Measurements from ENCODE around the gene C2orf49. TPM values are rescaled to one million over a fixed set of nuclear protein-coding genes. Genes with fewer than 3 reads are reported as not detected.

Gene C2orf49
- total and polyA plus RNA-seq, 9 of the 15 experiments (the other 6 are each of a cell fraction or from before 2014, with no cell fraction given) = 17.9 to 38.2 (median 25.6) TPM

DNA sequence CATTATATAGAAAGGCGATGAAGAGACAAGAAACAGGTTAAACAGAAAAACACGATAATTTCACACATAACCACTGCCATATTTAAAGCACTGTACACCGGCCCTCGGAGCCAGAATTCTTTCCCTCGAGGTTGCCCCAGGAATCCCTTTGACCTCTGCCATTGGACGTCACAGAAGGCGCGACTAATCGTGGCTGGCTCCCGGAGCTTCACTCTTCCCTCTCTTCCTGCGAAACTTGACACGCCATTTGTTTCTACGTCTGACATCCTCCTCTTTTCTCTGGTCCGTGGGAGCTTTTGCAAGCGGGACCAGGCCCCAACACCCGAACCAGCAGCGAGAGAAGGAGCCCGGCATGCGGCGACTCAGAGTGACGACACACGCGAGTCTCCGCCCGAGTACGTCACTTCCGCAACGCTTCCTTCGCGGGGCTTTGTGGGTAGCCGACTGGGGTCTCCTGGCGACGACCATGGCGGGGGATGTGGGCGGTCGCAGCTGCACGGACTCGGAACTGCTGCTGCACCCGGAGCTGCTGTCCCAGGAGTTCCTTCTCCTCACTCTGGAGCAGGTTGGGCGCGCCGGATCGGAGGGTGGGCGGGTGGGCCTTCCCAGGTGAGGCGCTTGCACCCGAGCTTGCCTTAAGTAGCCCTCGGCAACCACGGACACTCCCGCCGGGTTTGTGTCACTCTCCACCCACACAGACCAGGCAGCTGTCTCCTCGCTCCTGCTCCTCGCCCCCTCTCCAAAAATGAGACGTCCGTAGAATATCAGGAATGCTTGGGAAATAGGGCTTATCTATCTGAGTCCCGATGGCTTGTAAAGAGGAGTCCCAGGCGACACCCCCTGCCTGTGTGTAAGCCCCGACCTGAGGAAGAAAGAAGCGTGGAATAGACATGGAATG is at the start of gene C2orf49 (continued):
- peak; percentile 100 for TF ChIP-seq MTA1 (IDR thresholded peaks at IDR 0.05; ENCODE audit: borderline replicate concordance)
- TF ChIP-seq ID3 (CRISPR knock-in tag; IDR thresholded peaks at IDR 0.05) = no peak
- TF ChIP-seq ID3 (tag; IDR thresholded peaks at IDR 0.05) = peak; percentile 77
- TF ChIP-seq, protein P1, sequence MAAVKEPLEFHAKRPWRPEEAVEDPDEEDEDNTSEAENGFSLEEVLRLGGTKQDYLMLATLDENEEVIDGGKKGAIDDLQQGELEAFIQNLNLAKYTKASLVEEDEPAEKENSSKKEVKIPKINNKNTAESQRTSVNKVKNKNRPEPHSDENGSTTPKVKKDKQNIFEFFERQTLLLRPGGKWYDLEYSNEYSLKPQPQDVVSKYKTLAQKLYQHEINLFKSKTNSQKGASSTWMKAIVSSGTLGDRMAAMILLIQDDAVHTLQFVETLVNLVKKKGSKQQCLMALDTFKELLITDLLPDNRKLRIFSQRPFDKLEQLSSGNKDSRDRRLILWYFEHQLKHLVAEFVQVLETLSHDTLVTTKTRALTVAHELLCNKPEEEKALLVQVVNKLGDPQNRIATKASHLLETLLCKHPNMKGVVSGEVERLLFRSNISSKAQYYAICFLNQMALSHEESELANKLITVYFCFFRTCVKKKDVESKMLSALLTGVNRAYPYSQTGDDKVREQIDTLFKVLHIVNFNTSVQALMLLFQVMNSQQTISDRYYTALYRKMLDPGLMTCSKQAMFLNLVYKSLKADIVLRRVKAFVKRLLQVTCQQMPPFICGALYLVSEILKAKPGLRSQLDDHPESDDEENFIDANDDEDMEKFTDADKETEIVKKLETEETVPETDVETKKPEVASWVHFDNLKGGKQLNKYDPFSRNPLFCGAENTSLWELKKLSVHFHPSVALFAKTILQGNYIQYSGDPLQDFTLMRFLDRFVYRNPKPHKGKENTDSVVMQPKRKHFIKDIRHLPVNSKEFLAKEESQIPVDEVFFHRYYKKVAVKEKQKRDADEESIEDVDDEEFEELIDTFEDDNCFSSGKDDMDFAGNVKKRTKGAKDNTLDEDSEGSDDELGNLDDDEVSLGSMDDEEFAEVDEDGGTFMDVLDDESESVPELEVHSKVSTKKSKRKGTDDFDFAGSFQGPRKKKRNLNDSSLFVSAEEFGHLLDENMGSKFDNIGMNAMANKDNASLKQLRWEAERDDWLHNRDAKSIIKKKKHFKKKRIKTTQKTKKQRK (IDR thresholded peaks at IDR 0.05; ENCODE audit: borderline replicate concordance, low read depth, low read length) = no peak
- TF ChIP-seq NELFE (IDR thresholded peaks at IDR 0.05; ENCODE audit: insufficient read depth, insufficient read length) = no peak
- TF ChIP-seq NFE2L1 (tag; IDR thresholded peaks at IDR 0.05; ENCODE audit: borderline replicate concordance, low read depth) = no peak
- no peak; a peak in 1 of 4 replicates for TF ChIP-seq TRIM24 (IDR thresholded peaks at IDR 0.05)
- TF ChIP-seq ELF2 (CRISPR knock-in tag; IDR thresholded peaks at IDR 0.05) = no peak
- TF ChIP-seq JUN (IDR thresholded peaks at IDR 0.05; ENCODE audit: borderline replicate concordance, low read depth, low read length) = peak; percentile 21; the same call in 1 of the 2 replicates
- TF ChIP-seq JUN (CRISPR knock-in tag; IDR thresholded peaks at IDR 0.05; ENCODE audit: borderline replicate concordance) = no peak
- peak; percentile 54; the same call in 1 of the 2 replicates for TF ChIP-seq DMBX1 (CRISPR knock-in tag; IDR thresholded peaks at IDR 0.05; ENCODE audit: borderline replicate concordance)
- TF ChIP-seq BACH1 (tag; IDR thresholded peaks at IDR 0.05) = 0 out of 2 replicates have a peak, but pooled peaks have one; percentile 50
- TF ChIP-seq ESRRA (IDR thresholded peaks at IDR 0.05; ENCODE audit: borderline replicate concordance, low read depth) = peak; percentile 93
- peak; percentile 93 for TF ChIP-seq HLTF (IDR thresholded peaks at IDR 0.05)
- TF ChIP-seq CREM (IDR thresholded peaks at IDR 0.05; ENCODE audit: low read depth) = peak; percentile 99
- TF ChIP-seq ZFX (CRISPR knock-in tag; IDR thresholded peaks at IDR 0.05) = peak; percentile 76
- no peak for TF ChIP-seq COPS2 (conservative IDR thresholded peaks at IDR 0.05)
- TF ChIP-seq NR1H2 (CRISPR knock-in tag; IDR thresholded peaks at IDR 0.05) = no peak
- TF ChIP-seq, protein P2, sequence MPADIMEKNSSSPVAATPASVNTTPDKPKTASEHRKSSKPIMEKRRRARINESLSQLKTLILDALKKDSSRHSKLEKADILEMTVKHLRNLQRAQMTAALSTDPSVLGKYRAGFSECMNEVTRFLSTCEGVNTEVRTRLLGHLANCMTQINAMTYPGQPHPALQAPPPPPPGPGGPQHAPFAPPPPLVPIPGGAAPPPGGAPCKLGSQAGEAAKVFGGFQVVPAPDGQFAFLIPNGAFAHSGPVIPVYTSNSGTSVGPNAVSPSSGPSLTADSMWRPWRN (IDR thresholded peaks at IDR 0.05; ENCODE audit: low read depth) = no peak
- TF ChIP-seq NRF1 (conservative IDR thresholded peaks at IDR 0.05 in 1 of 2, IDR thresholded peaks at IDR 0.05 in 1 of 2) = 0 out of 4 replicates have a peak, but pooled peaks have one; percentile 21 to 25
- TF ChIP-seq L3MBTL2 (IDR thresholded peaks at IDR 0.05) = peak; percentile 62; the same call in 1 of the 2 replicates
- peak; percentile 99 for TF ChIP-seq DIDO1 (tag; IDR thresholded peaks at IDR 0.05; ENCODE audit: low read depth)
- TF ChIP-seq USF2 (CRISPR knock-in tag; IDR thresholded peaks at IDR 0.05) = no peak
- TF ChIP-seq PTBP1 (IDR thresholded peaks at IDR 0.05; ENCODE audit: low read depth, low read length) = no peak

Measured in K562 (cell line).